ENCODE results near the gene NHSL2.

The NHSL2 gene

GRCh38 chrX:72121383-72121782 lies 210.7 kb downstream of the NHSL2 start:
- H3K36me3 Mint-ChIP-seq (ENCODE audit: low read depth): no peaks in the 10 kb centered on the region
- peaks cover 41% of the 10 kb centered on the region for H3K9me3 Mint-ChIP-seq
- DNase-seq: no peak
- H3K27me3 Mint-ChIP-seq (ENCODE audit: low read depth, poor library complexity): peaks cover 6% of the 10 kb centered on the region
- H3K4me3 Mint-ChIP-seq: no peak overlapping the region
- H3K4me1 Mint-ChIP-seq: peaks cover 54% of the 10 kb centered on the region
- no peak overlapping the region for H3K27ac Mint-ChIP-seq
- TF ChIP-seq, protein P1, sequence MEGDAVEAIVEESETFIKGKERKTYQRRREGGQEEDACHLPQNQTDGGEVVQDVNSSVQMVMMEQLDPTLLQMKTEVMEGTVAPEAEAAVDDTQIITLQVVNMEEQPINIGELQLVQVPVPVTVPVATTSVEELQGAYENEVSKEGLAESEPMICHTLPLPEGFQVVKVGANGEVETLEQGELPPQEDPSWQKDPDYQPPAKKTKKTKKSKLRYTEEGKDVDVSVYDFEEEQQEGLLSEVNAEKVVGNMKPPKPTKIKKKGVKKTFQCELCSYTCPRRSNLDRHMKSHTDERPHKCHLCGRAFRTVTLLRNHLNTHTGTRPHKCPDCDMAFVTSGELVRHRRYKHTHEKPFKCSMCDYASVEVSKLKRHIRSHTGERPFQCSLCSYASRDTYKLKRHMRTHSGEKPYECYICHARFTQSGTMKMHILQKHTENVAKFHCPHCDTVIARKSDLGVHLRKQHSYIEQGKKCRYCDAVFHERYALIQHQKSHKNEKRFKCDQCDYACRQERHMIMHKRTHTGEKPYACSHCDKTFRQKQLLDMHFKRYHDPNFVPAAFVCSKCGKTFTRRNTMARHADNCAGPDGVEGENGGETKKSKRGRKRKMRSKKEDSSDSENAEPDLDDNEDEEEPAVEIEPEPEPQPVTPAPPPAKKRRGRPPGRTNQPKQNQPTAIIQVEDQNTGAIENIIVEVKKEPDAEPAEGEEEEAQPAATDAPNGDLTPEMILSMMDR (IDR thresholded peaks at IDR 0.05): no peak

GRCh38 chrX:72122621-72123337 lies 212.1 kb downstream of the NHSL2 start:
- peak overlapping the region; percentile 66 for H3K4me3 Mint-ChIP-seq
- H3K9me3 Mint-ChIP-seq: peaks cover 50% of the 10 kb centered on the region
- H3K27ac Mint-ChIP-seq: peak overlapping the region; percentile 99
- H3K36me3 Mint-ChIP-seq (ENCODE audit: low read depth): no peaks in the 10 kb centered on the region
- no peak for DNase-seq
- TF ChIP-seq, protein P1 (IDR thresholded peaks at IDR 0.05): no peak
- peaks cover 2% of the 10 kb centered on the region for H3K27me3 Mint-ChIP-seq (ENCODE audit: low read depth, poor library complexity)
- H3K4me1 Mint-ChIP-seq: peaks cover 58% of the 10 kb centered on the region

DNA sequence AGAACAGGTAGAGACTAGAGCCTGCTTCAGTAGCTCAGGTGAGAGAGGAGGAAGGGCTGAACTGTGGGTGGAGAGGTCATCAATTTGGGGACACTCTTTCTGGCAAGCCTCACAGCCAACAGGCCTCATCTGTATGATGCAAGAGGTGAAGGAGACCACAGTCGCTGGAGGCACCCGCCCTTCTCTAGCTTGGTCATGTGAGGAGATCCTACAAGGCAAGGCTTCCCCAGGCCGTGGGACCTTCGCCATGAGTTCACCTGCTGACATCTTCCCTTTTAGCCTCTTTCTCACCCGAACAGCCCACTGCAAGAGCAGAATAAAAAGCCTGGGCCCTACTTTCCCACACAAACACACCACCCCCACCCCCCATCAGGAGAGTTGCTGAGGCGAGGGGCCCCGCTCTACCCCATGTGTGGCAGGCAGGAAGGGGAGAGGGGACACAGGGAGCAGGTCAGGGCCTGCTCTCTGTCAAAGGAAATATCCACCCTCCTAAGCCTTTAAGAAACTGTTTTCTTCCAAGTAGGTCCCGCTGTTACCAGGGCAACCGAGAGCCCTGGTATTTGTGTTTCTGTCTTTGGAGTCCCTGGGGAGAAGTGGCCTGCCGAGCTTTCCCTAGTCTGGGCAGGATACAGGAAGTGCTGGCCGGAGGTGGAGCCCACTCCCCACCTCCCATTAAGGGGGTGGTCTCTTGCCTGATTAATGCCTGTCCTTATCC lies 213.0 kb downstream of the NHSL2 start:
- H3K36me3 Mint-ChIP-seq (ENCODE audit: low read depth): peaks cover under 1% of the 10 kb centered on the region
- H3K4me3 Mint-ChIP-seq: peak overlapping the region; percentile 66
- H3K27ac Mint-ChIP-seq: peak overlapping the region; percentile 99
- TF ChIP-seq, protein P1 (IDR thresholded peaks at IDR 0.05): no peak
- DNase-seq: peak; percentile 69
- H3K27me3 Mint-ChIP-seq (ENCODE audit: low read depth, poor library complexity): peaks cover 2% of the 10 kb centered on the region
- H3K4me1 Mint-ChIP-seq: peaks cover 63% of the 10 kb centered on the region
- H3K9me3 Mint-ChIP-seq: peaks cover 57% of the 10 kb centered on the region

GRCh38 chrX:72124540-72125201 lies 214.0 kb downstream of the NHSL2 start:
- peaks cover 66% of the 10 kb centered on the region for H3K9me3 Mint-ChIP-seq
- TF ChIP-seq, protein P1 (IDR thresholded peaks at IDR 0.05): no peak
- no peak for DNase-seq
- H3K4me3 Mint-ChIP-seq: no peak overlapping the region
- H3K27ac Mint-ChIP-seq: peak overlapping the region; percentile 99
- H3K4me1 Mint-ChIP-seq: peaks cover 68% of the 10 kb centered on the region
- peaks cover 2% of the 10 kb centered on the region for H3K27me3 Mint-ChIP-seq (ENCODE audit: low read depth, poor library complexity)
- H3K36me3 Mint-ChIP-seq (ENCODE audit: low read depth): peaks cover 11% of the 10 kb centered on the region

DNA sequence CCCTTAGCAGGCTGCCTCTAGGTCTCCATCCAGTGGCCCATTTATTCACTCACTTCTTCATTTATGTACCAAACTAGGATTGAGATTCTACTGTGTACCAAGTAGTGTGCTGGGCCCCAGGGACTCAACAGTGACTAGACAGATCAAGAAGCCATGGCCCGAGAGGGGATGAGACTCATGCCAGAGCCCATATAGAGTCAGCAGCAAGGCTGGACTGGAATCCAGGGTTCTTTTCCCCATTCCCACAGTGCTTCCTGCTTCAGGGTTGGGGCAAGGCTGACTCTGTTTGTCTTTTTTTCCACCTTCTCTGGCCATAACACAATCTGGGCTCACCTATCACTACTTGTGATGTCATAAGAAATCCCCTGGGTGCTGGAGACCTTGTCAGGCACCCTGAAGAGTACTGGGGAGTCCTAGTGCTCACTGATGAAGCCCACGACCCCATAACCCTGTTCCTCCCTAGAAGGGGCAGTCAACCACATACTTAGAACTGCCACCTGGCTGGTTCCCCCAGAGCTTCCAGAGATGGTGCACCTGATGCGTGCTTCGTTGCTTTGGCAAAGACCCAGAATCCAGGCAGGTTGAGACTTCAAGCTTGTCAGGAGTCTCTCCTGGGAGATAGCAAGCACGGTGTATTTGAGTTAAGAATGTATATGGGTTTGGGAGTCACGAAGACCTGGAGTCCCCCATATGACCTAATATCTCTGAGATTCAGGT lies 214.8 kb downstream of the NHSL2 start:
- peaks cover 19% of the 10 kb centered on the region for H3K36me3 Mint-ChIP-seq (ENCODE audit: low read depth)
- H3K9me3 Mint-ChIP-seq: peaks cover 66% of the 10 kb centered on the region
- TF ChIP-seq, protein P1 (IDR thresholded peaks at IDR 0.05): no peak
- H3K4me1 Mint-ChIP-seq: peaks cover 68% of the 10 kb centered on the region
- no peak for DNase-seq
- no peak overlapping the region for H3K27ac Mint-ChIP-seq
- no peak overlapping the region for H3K4me3 Mint-ChIP-seq
- H3K27me3 Mint-ChIP-seq (ENCODE audit: low read depth, poor library complexity): peaks cover 2% of the 10 kb centered on the region
